HG02571 (cell line): ENCODE results near the gene PHKA2.

Experiments
- ATAC-seq: cut with Tn5 transposase; IDR thresholded peaks from one replicate; pipeline ENCODE4 v1.9.1; 2021; ENCODE audit warnings: mild to moderate bottlenecking, moderate library complexity; ENCODE audit not compliant: unreplicated experiment

PHKA2 gene

DNA sequence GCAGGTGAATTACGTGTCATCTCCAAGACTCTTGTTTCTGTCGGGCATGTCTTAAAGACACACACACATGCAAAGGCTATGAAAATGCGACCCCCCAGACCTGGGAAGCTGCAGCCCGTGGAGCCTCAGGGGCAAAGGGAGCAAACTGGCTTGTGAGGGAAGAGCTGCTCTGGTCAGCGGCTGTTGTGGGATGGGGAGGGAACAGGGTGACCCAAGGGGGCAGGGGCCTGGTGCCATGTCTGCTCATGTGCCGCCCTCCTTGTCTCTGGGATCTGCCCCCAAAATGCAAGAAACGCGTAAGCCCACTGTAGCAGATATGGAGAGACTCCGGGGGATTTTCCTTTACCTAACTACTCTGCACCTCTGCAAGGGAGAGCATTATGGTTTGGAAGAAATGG, 92.4 kb downstream of the PHKA2 start:
- ATAC-seq, result no peak

GRCh38 chrX:18890724-18891547, 93.0 kb downstream of the PHKA2 start:
- no peak for ATAC-seq

DNA sequence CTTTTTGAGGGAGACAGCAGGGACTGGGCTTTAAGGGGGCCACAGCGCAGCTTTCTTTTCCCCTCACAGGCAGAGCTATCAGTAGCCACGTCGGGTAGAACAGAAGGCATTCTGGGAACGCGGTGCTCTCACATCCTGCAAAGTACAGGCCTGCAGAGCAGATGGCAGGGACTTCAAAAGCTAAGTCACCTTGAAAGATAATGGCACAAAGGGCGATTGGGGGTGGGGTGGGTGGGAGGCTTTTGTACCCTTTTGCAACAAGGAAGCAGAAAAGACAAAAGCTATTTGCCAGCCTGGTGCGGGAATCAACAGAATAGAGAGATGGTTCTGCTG, 93.9 kb downstream of the PHKA2 start:
- no peak for ATAC-seq

DNA sequence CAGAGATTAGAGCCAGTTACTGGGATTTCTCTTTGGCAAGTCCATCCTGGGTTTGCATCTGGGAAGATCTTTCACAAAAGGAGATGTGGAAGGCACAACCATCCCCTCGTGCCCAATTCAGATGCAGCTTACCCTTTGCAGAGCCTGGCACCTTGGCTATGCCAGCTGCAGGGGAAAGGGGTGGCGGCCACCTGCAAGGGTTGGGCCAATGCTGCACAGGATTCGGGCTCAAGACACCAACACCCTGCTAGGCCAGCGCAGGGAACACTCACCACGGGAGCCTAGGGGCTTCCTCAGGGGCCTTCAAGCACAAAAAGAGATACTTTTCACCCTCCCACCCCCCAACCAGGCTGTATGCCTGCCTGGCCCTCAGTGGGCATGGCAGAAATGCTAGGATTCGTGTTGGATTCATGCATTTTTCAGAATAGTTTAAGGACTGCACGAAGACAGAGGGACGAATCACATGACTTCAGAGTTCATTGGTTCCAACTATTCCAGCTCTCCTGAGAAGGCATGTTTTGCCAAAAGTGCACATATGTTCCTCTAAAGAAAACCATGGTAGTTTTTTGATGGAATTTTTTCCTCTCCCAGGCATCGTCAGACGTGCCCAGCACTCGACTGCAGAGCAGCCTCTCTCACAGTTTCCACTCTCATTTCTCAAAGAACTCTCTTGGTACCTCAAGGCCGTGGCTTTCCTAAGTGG, 94.4 kb downstream of the PHKA2 start:
- no peak for ATAC-seq

DNA sequence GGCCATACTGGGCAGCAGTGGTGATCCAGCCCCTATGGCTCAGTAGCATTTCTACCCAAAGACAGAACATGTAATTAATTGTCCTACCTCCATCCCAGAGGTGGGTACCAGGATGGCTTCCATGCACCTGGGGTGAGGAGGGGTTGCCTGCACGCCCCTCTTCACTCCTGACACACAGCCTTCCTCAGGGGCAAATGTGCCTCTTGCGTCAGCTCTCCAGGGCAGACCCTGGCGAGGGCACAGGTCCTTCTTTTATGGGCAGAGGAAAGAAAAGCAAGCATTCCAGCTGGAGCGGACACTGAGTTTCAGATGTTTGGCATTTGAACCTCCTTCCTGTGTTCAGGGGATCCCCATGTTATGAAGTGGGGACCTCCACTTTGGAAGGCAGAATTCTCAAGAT, 95.6 kb downstream of the PHKA2 start:
- ATAC-seq, result no peak

DNA sequence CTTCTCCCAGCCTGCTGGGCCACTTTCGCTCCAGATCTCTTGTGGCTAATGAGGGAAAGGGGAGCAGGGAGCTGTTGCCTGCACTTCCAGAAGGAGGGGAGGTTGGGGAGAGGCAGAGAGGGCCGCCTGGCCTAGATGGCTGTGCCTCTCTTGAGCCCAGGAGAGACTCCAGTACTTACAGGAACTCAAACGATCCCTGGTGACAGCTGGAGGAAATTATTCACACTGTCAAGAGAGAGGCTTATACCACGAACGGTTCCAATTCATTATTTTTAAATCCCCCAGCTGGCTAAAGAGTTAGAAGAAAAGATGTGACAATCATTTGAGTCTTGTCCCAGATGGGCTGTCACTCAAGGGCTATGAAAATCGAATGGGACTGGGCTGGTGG, 96.1 kb downstream of the PHKA2 start:
- ATAC-seq, result no peak

DNA sequence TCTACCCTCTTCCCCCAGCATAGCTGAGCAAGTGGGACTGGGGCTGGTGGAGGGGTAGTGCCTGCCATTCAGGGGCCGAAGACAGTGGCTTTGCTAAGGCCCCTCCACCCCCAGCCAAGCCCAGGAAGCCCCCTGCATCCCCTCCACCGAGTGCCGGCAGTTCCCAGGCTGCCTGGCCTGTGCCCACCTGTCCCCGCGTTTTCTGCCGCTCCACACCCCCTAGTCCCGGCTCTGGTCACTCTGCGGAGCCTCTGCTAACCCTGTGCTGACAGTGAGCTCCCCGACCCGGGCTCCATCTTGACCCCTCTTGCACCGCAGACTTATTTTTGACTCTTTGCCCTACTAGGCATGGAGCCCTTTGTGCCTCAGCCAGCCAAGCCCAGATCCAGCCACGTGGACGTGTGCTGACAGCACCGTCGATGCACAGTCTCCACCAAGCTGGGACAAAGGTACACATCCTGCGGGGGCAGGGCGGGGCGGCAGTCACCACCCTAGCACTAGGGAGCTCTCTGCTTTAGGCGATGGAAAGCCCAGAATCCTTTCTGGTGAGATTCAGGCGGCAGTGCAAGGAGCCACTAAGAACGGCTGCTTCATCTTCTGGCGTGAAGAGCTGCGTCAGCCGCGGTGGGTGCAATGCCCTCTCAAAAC, 96.6 kb downstream of the PHKA2 start:
- no peak for ATAC-seq

DNA sequence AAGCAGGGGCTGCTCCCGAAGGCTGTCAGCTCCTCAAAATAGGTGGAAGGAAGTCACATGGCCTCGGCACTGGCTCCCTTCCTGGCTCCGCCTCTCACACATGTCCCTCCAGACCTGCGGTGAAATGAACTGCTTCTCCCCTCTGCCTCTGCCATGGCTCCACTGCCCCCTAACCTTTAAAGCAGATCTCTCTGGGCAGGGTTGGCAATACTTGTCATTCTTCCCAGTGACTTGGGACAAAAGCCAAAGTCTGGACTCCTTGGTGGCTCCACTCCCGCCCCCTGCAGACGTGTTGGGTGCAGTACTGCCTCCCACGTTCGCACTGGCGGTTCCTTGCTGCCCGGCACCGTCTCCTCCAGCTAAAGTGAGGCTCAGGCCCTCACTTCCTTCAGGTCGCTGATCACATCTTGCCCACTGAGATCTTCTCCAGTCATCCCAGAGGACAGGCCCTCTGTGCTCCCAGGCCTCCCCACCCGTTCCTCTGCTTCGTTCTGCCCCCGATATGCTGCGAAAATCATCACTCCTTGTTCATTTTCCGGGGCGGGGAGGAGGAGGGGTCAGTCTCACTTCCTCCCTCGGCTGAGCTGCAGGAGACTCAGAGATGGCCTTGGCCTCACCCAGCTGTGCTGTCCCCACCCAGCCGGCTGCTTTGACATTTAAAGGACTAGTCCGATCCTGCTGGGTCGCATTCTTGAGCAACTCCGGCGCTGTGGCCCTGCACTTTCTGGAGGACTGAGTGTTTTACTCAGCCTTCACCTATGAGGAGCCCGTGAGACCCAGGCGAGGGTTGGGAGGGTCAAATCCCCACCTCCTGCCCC, 97.4 kb downstream of the PHKA2 start:
- peak; percentile 62 for ATAC-seq

DNA sequence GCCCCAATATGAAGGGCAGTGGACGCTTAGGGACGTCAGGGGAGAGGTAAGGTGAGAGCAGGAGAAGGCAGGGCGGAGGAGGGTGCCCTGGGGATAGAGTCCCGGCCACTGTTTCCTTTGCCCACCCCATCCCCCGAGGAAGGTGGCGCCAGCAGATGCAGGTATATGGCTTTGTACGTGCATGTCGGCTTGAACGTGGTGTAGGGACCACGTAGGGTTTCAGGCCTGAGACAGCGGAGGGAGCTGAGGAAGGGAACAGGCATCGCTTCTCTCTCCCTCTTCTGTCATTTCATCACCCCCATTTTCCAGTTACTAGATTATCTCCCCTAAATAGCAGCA, 97.9 kb downstream of the PHKA2 start:
- ATAC-seq, result peak; percentile 34

DNA sequence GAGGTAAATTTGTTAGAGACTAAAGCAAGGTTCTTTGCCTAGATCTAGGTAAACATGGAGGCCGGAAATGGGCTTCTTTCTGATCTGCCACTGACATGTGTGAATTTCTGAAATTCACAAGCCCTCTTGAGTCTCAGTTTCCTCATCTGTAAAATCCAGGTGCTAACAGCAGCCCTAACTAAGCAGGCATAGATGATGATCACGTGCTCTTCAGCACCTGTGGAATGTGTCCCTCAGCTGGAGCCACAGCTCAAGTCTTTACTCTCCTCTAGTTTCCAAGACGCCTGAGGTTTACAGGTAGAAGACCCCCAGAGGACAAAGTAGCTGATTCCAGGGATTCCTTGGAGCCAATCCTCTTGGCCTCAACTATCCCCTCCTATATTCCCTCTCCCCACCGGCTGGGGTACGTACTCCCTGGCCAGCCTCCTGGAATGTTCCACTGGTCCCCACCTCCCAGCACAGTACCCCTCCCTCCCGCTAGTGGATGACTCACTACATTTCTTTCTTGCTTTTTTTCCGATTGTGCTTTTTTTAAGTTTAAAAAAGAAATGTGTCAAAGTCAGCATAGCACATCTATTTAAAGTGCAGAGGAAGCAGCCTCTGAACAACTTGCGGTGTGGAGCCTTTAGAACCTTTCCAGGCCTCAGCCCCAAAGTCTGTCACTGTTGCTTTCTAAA, 98.4 kb downstream of the PHKA2 start:
- no peak for ATAC-seq

DNA sequence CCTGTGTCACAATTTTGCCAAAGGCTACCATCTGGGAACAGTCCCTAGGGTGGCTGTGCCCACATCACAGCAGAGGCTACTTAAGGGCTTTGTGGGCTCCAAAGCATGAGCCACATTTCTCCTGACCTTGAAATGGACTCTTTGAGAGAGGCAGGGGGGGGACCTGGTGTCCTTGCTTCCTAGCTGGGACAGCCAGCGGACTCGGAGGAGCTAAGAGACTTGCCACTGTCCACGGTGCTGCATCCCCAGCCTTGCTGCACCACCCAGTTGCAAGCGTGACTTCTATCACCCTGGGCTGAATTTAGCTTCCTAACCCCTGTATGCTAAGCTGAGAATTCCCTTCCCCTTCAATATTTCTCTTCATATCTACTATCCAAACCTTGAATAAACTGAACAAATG, 99.0 kb downstream of the PHKA2 start:
- no peak for ATAC-seq

DNA sequence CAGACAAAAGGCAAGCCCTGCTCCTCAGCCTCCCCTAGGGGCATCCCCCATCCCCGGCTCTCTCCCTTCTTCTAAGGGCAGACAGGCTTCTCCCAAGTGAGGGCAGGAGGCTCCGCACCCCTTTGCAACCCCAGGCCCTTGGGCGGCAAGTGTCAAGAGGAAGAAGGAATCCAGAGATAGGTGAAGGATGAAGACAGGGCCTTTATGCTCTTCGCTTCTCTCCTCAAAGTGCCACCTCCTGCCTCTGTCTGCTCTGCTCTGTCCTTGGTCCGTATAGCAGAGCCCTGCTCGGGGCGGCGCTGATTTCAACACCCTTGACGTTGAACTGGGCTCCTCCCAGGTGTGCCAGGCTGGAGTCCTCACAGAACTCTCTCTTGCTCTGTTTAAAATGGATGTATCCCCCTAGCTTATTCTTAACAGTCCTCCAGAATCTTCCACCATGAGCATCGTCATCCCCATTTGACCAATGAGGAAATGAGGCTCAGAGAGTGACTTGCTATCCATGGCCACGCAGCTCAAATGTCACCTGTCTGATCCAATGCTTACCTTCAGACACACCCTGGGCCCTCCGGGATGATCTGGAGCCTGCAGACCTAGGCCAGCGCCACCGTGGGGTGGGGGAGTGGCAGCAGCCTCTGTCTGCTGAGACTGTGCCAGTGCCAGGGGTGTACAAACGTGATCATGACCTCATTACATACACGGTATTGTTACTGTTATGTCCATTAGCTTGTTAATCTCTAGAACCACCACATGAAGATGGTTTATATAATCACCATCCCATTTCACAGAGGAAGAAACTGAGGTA, 99.8 kb downstream of the PHKA2 start:
- ATAC-seq, result no peak

DNA sequence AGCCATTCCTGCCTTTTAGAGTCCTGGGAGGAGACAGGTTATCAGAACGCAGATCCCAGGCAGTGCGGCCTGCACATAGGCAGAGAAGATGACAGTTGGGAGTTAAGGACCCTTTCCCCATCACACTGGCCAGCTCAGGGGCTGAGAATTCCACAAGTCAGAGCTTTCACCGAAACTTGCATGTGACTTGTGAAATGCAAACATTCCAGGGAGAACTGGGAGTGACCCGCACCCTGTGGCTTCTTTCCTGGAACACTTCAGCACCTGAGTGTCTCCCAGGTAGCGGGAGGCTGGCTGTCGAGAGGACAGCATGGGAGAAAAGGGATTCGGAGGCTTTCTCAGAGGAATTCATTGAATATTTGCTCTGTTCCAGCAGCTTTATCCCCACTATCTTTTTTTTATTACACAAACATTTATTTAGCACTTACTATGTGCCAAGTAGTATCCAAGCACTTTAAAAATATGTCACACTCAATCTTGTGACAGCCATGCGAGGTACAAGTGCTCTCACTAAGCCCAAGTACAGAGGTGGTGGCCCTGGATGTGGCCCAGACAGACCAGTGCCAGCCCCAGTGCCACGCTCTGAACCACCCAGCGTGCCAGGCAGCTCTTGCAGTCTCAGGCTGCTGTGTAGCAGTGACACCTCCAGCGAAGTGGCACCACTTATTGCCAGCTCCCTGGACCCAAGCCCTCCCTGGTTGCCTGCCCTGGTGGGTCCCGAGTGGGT, 100.5 kb downstream of the PHKA2 start:
- no peak for ATAC-seq

DNA sequence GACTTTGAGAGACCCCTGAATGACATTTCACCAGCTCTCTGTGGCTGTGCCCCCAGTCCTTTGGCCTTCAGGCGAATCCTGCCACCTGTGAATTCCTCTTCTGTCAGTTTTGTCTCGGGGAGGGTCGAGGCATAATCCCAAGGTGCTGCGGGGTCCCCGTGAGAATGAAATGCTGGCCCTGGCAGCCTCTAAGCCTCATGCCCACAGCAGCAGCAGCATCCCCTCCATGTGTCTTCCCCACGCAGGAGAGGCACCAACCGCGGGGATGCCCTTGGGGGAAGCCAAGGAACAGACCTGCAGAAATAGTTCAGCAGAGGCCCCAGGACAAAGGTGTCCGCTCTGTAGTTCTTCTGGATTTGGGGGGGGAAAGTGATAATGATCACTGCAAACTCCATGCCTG, 104.8 kb downstream of the PHKA2 start:
- ATAC-seq, result no peak

DNA sequence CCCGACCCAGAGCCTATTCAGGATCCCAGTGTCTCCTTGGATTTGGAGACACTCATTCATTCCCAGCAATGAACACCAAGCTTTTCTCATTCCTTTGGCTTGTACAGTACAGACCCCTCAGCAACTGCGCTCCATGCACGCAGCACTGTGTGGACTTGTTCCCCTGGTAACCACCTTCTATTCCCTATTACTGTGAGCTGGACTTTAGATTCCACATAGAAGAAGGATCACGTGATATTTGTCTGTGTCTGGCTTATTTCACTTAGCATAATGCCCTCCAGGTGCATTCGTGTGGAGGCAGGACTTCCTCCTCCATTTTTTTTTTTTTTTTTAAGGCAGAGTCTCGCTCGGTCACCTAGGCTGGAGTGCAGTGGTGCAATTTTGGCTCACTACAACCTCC, 106.4 kb downstream of the PHKA2 start:
- no peak for ATAC-seq

GRCh38 chrX:18875256-18875878, 108.5 kb downstream of the PHKA2 start:
- no peak for ATAC-seq

- no peak for ATAC-seq
Measured at GRCh38 chrX:18874560-18875255, 109.2 kb downstream of the PHKA2 start.

GRCh38 chrX:18873836-18874235, 110.1 kb downstream of the PHKA2 start:
- ATAC-seq, result no peak
